PC-3 (cell line): Measurements from ENCODE around the gene DSG3. TPM values are rescaled to one million over a fixed set of nuclear protein-coding genes. Genes with fewer than 3 reads are reported as not detected.

Experiments used
- total RNA-seq: library from RNA; depleted of rRNA; stranded (reverse); fragments of >200 nt; gene quantifications from 2 replicates; pipeline ENCODE4 v1.2.3, GENCODE V29; 2014; rRNA removed

The DSG3 gene
- total RNA-seq, 1 experiment from 2014 or later, result not detected

Other genes with a start within 250 kb of the DSG3 start
- gene DSG1, start 129.6 kb upstream of the DSG3 start, total RNA-seq, result not detected in 2 replicates
- 0.04 TPM in 1 of 2 replicates, not detected in the other for gene DSG4, start 71.0 kb upstream of the DSG3 start, total RNA-seq
- 17.2 and 21.1 TPM in 2 replicates for gene DSG2, start 50.4 kb downstream of the DSG3 start, total RNA-seq
- gene TTR, start 144.1 kb downstream of the DSG3 start, total RNA-seq, result not detected in 2 replicates
- gene B4GALT6, start 236.8 kb downstream of the DSG3 start, total RNA-seq, result 1.4 and 2.4 TPM in 2 replicates